ENCODE data around the gene MAP3K12. TPM values are rescaled to one million over a fixed set of nuclear protein-coding genes. Genes with fewer than 3 reads are reported as not detected.

Gene MAP3K12
- total RNA-seq, 2 donors from 2014 or later = 5.5 to 8.1 TPM

DNA sequence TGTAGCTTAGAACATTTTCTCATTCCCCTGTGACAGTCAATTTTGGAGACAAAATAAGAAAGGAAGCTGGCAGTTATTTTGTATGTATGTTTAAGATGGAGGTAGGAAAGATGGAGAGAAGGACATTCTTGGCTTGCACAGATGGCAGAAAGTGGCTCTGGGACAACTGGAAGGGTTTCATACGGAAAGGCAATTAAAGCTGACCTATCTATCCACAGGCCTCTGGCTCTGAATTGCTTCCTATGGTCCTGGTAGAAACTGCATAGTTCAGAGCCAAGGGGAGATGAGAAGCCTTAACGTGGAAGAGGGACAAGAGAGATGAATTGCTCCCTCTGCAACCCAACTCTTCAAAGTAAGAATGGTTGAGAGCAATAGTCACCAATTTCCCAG, 16.0 kb upstream of the MAP3K12 start:
- TF ChIP-seq, protein P1, sequence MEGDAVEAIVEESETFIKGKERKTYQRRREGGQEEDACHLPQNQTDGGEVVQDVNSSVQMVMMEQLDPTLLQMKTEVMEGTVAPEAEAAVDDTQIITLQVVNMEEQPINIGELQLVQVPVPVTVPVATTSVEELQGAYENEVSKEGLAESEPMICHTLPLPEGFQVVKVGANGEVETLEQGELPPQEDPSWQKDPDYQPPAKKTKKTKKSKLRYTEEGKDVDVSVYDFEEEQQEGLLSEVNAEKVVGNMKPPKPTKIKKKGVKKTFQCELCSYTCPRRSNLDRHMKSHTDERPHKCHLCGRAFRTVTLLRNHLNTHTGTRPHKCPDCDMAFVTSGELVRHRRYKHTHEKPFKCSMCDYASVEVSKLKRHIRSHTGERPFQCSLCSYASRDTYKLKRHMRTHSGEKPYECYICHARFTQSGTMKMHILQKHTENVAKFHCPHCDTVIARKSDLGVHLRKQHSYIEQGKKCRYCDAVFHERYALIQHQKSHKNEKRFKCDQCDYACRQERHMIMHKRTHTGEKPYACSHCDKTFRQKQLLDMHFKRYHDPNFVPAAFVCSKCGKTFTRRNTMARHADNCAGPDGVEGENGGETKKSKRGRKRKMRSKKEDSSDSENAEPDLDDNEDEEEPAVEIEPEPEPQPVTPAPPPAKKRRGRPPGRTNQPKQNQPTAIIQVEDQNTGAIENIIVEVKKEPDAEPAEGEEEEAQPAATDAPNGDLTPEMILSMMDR (conservative IDR thresholded peaks at IDR 0.05) = no peak
- H3K27ac Mint-ChIP-seq = no peak overlapping the region
- peaks cover 40% of the 10 kb centered on the region for H3K36me3 Mint-ChIP-seq (ENCODE audit: low read depth)
- H3K27me3 Mint-ChIP-seq (ENCODE audit: insufficient read depth) = no peaks in the 10 kb centered on the region
- no peaks in the 10 kb centered on the region for H3K27me3 ChIP-seq (ENCODE audit: control insufficient read depth, insufficient read depth, low read length, poor library complexity, severe bottlenecking)
- H3K27ac ChIP-seq (ENCODE audit: low read depth, low read length) = no peak overlapping the region
- no peaks in the 10 kb centered on the region for H3K9me3 Mint-ChIP-seq
- no peak for DNase-seq
- peaks cover 74% of the 10 kb centered on the region for H3K36me3 ChIP-seq (ENCODE audit: control insufficient read depth, insufficient read depth, low read length)
- 87 to 100% methylated on average over 2 of the region's 2 CpGs for WGBS, 2 experiments (ENCODE audit: insufficient coverage in 1 of 2, insufficient read length in 1 of 2)
- no peak overlapping the region for H3K4me3 ChIP-seq (ENCODE audit: low read length)
- H3K4me1 Mint-ChIP-seq = no peaks in the 10 kb centered on the region
- no peak overlapping the region for H3K4me3 Mint-ChIP-seq
- H3K9me3 ChIP-seq (ENCODE audit: control insufficient read depth, low read length) = no peaks in the 10 kb centered on the region
- H3K9ac ChIP-seq (ENCODE audit: extremely low read depth, low read length, poor library complexity, severe bottlenecking) = no peak overlapping the region
- H3K4me1 ChIP-seq (ENCODE audit: control insufficient read depth, insufficient read depth, low read length) = no peaks in the 10 kb centered on the region

DNA sequence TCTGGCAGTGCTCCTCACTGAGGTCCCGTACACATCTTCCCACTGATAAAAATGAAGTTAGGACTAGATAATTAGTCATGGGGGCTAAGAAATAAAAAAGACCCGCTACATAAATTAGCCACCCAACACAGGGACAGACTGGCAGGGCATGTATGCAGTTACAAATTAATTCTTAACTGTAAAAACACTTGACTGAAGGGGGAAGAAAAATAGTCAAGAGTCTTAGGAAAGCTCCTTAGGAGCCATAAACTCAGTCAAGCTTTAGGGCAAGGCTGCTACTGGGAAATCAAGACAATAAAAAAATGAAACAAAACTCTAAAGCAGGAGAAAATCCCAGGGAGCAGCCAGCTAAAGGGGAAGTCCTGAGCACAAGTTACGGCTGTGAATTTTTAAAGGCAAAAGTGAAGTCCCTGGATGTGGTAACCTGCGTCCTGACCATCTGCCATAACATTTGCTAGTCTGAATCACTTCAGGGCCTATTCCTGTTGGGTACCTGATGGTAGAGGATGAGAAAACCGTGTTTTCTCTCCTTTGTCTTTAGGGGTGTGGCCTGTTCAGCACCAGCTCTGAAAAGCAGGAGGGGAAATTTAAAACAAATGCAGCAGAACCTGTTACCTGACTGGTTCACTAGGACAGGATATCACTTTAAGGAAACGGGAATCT, 15.5 kb upstream of the MAP3K12 start:
- H3K36me3 Mint-ChIP-seq (ENCODE audit: low read depth) = peaks cover 36% of the 10 kb centered on the region
- H3K4me3 Mint-ChIP-seq = no peak overlapping the region
- Histone ChIP-seq H3K9me3 (ENCODE audit: control insufficient read depth, low read length) (no peaks in the 10 kb centered on the region), H3K27me3 (ENCODE audit: control insufficient read depth, insufficient read depth, low read length, poor library complexity, severe bottlenecking) (no peaks in the 10 kb centered on the region), H3K9ac (ENCODE audit: extremely low read depth, low read length, poor library complexity, severe bottlenecking) (no peak overlapping the region), H3K36me3 (ENCODE audit: control insufficient read depth, insufficient read depth, low read length) (peaks cover 73% of the 10 kb centered on the region), H3K4me3 (ENCODE audit: low read length) (no peak overlapping the region), H3K4me1 (ENCODE audit: control insufficient read depth, insufficient read depth, low read length) (no peaks in the 10 kb centered on the region), H3K27ac (ENCODE audit: low read depth, low read length) (no peak overlapping the region)
- no peaks in the 10 kb centered on the region for H3K4me1 Mint-ChIP-seq
- H3K27ac Mint-ChIP-seq = no peak overlapping the region
- TF ChIP-seq, protein P1 (conservative IDR thresholded peaks at IDR 0.05) = no peak
- DNase-seq = no peak
- H3K9me3 Mint-ChIP-seq = no peaks in the 10 kb centered on the region
- 89 to 98% methylated on average over 5 of the region's 6 CpGs for WGBS, 2 experiments (ENCODE audit: insufficient coverage in 1 of 2, insufficient read length in 1 of 2)
- no peaks in the 10 kb centered on the region for H3K27me3 Mint-ChIP-seq (ENCODE audit: insufficient read depth)

DNA sequence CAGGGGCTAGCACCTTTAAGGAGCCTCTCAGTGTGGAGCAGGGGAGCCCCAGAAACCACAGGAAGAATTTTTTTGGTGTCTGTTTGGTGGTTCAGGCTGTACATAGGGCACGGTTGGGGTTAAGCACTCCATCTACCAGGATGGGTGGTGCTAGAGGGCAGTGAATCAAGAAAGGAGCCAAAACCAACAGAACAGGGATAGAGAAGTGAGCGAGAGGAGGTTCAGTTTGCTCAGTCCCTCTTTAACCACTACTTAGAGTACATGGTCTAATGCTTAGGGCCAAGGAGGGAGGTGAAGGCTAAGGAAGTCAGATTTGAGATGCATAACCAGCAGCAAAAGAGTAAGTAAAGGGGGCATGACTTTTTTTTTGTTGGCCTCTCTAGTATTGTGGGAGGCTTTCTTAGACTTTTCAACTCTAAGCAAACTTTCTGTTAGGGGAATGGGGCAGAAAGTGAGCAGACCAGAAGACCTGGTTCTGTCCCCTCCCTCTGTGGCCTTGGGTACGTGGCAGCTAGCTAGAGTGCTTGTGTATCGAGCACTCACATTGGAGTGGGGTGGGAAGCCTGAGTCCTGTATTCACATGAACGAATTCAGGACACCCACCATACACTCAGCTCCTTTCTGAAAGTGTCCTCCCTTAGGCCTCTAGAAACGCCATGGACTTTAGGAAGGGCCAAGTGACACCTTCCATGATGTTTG, 14.6 kb upstream of the MAP3K12 start:
- Mint-ChIP-seq H3K4me1 (no peaks in the 10 kb centered on the region), H3K27ac (no peak overlapping the region), H3K27me3 (ENCODE audit: insufficient read depth) (no peaks in the 10 kb centered on the region), H3K36me3 (ENCODE audit: low read depth) (peaks cover 30% of the 10 kb centered on the region), H3K9me3 (no peaks in the 10 kb centered on the region), H3K4me3 (no peak overlapping the region)
- WGBS, 2 experiments (ENCODE audit: insufficient coverage in 1 of 2, insufficient read length in 1 of 2) = 95 to 96% methylated on average over 4 to 6 of the region's 6 CpGs
- Histone ChIP-seq H3K27ac (ENCODE audit: low read depth, low read length) (no peak overlapping the region), H3K4me1 (ENCODE audit: control insufficient read depth, insufficient read depth, low read length) (no peaks in the 10 kb centered on the region), H3K36me3 (ENCODE audit: control insufficient read depth, insufficient read depth, low read length) (peaks cover 67% of the 10 kb centered on the region), H3K9me3 (ENCODE audit: control insufficient read depth, low read length) (no peaks in the 10 kb centered on the region), H3K27me3 (ENCODE audit: control insufficient read depth, insufficient read depth, low read length, poor library complexity, severe bottlenecking) (no peaks in the 10 kb centered on the region), H3K9ac (ENCODE audit: extremely low read depth, low read length, poor library complexity, severe bottlenecking) (no peak overlapping the region), H3K4me3 (ENCODE audit: low read length) (no peak overlapping the region)
- TF ChIP-seq, protein P1 (conservative IDR thresholded peaks at IDR 0.05) = no peak
- no peak for DNase-seq
